ENCODE results near the gene CREB3L1. TPM values are rescaled to one million over a fixed set of nuclear protein-coding genes. Genes with fewer than 3 reads are reported as not detected.

The CREB3L1 gene
- total and polyA plus RNA-seq, 8 donors: 26.3 to 129 (median 49.0) TPM

DNA sequence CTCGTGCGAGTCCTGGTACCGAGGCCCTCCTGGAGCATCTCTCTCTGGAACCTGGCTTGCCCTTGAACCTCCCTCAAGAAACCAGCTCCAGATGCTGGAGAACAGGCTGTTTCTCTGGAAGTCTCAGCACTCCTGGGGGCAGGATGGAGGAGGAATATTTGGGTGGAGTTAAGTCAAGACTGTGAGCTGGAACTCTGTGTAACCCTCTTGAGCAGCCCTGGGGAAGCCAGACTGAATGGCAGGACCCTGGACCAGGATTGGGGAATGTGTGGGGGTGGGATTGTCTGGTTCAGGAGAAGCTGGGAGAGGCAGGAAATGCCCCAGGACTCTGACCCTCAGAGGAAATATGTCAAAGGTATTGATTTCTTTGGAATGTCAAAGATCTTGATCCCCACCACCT lies 7.7 kb downstream of the CREB3L1 start:
- TF ChIP-seq, protein P1, sequence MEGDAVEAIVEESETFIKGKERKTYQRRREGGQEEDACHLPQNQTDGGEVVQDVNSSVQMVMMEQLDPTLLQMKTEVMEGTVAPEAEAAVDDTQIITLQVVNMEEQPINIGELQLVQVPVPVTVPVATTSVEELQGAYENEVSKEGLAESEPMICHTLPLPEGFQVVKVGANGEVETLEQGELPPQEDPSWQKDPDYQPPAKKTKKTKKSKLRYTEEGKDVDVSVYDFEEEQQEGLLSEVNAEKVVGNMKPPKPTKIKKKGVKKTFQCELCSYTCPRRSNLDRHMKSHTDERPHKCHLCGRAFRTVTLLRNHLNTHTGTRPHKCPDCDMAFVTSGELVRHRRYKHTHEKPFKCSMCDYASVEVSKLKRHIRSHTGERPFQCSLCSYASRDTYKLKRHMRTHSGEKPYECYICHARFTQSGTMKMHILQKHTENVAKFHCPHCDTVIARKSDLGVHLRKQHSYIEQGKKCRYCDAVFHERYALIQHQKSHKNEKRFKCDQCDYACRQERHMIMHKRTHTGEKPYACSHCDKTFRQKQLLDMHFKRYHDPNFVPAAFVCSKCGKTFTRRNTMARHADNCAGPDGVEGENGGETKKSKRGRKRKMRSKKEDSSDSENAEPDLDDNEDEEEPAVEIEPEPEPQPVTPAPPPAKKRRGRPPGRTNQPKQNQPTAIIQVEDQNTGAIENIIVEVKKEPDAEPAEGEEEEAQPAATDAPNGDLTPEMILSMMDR (IDR thresholded peaks at IDR 0.05): no peak
- Histone ChIP-seq H3K9me3 (no peaks in the 10 kb centered on the region), H3K4me1 (peaks cover 3 to 17% (median 13%) of the 10 kb centered on the region in 3 donors), H3K27me3 (no peaks in the 10 kb centered on the region), H3K27ac (no peak overlapping the region), H3K4me3 (no peak overlapping the region), H3K36me3 (peaks cover 0 to 20% (median 0%) of the 10 kb centered on the region in 3 donors)
- ATAC-seq (peak in 1 of 4 donors; percentile 10), DNase-seq (peak in 1 of 6 donors; percentile 11), FAIRE-seq (no peak)
- intact Hi-C loops (cut with DNase I): no loop called here
- WGBS, 2 donors: 90 to 94% methylated on average over 3 of the region's 3 CpGs

DNA sequence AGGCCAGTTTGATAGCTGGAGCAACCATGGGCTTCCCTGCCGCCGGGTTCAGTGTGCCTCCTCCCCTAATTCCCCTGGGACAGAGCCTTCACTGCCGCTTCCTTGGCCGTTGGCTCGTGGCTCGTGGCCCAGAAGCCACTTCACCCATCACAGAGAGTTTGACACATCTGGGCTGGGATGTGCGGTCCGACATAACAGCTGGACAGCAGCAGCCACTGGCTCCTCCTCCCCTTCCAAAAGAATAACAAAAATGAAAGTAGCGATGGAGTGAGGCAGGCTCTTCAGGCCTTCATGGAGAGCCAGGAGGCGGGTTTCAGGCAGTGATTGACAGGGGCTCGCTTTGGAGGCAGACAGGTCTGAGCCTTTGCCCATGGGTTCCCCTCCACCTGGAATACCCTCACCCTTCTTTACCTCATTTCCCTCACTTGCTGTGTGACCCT lies 8.2 kb downstream of the CREB3L1 start:
- 78 to 79% methylated on average over 11 of the region's 11 CpGs for WGBS, 2 donors
- H3K36me3 ChIP-seq: peaks cover 0 to 20% (median 0%) of the 10 kb centered on the region in 3 donors
- no peak overlapping the region for H3K27ac ChIP-seq
- H3K4me3 ChIP-seq: no peak overlapping the region
- TF ChIP-seq, protein P1 (IDR thresholded peaks at IDR 0.05): no peak
- no peak for FAIRE-seq
- H3K27me3 ChIP-seq: no peaks in the 10 kb centered on the region
- H3K9me3 ChIP-seq: no peaks in the 10 kb centered on the region
- ATAC-seq: peak in 2 of 4 donors; percentile 8 to 28
- intact Hi-C loops (cut with DNase I): no loop called here
- DNase-seq: peak in 1 of 6 donors; percentile 51
- H3K4me1 ChIP-seq: peaks cover 0 to 14% (median 13%) of the 10 kb centered on the region in 3 donors

DNA sequence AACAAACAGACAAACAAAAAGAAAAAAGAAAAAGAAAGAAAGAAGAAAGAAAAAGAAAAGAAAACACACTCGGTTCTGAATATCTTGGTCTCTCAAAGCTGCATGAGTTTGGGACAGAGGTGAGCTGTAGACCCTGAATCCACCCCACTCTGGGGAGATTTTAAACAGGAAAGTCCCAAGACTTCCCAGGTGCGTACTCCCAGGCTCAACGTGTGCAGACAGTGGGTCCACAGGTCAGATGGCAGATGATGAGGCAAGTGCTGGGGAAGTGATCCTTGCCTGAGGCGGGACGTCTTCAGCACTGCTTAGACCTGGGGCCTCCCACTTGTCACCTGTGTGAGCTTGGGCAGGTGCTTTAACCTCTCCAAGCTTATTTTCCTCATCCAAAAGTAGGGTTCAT lies 9.3 kb downstream of the CREB3L1 start:
- no peak for FAIRE-seq

DNA sequence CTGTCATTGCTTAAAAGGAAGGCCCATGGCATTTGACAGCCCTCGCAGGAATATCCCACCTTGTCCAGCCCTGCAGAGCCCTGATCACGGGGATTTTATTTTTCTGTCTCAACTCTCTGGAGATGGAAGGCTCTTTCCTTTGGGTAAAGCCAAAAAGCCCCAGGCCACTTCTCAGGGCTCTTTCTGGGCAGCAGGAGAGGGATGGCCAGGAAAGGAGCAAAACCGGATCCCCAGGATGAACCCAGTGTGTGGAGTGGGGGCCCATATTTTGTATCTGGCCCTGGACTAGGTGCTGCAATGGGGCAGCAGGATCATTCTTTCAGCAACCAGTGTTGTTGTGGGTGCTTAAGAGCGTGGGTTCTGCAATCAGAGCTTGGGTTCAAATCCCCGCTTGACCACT lies 11.0 kb downstream of the CREB3L1 start:
- ATAC-seq (no peak), FAIRE-seq (no peak), DNase-seq (no peak)
- TF ChIP-seq, protein P1 (IDR thresholded peaks at IDR 0.05): no peak
- Histone ChIP-seq H3K4me1 (peaks cover 0 to 10% (median 8%) of the 10 kb centered on the region in 3 donors), H3K9me3 (no peaks in the 10 kb centered on the region), H3K27ac (no peak overlapping the region), H3K4me3 (no peak overlapping the region), H3K36me3 (peaks cover 0 to 33% (median 0%) of the 10 kb centered on the region in 3 donors), H3K27me3 (no peaks in the 10 kb centered on the region)
- intact Hi-C loops (cut with DNase I): no loop called here
- 94 to 97% methylated on average over 5 of the region's 5 CpGs for whole genome bisulfite sequencing, 2 donors

More for the DNA sequence above, 9.3 kb downstream of the CREB3L1 start:
- TF ChIP-seq, protein P1 (IDR thresholded peaks at IDR 0.05): no peak
- ATAC-seq (no peak), DNase-seq (no peak)
- peaks cover 0 to 10% (median 8%) of the 10 kb centered on the region in 3 donors for H3K4me1 ChIP-seq
- H3K36me3 ChIP-seq: peaks cover 0 to 20% (median 0%) of the 10 kb centered on the region in 3 donors
- intact Hi-C loops (cut with DNase I): no loop called here
- no peak overlapping the region for H3K4me3 ChIP-seq
- 79 to 82% methylated on average over 5 of the region's 5 CpGs for WGBS, 2 donors
- no peaks in the 10 kb centered on the region for H3K9me3 ChIP-seq
- no peak overlapping the region for H3K27ac ChIP-seq
- no peaks in the 10 kb centered on the region for H3K27me3 ChIP-seq

DNA sequence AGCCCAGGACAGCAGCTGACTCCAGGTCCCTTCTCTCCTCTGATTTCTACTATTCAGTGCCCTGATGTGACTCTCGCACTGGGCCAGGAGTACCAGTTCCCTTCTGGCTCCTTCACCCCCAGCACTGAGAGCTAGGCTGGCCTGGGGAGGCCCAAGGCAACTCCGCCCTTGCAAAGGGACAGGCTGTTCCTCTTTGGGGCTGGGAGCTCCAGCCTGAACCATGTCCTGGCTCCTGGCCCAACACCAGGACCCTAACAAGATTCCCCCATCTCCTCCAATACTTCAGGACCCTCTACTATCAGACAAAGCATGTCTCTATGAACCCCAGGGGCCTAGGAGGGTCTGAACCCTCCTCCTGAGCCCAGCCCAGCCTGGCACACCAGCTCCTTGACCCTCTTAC lies 12.5 kb downstream of the CREB3L1 start:
- peaks cover 0 to 10% (median 8%) of the 10 kb centered on the region in 3 donors for H3K4me1 ChIP-seq
- WGBS, 2 donors: 88 to 93% methylated on average over 2 of the region's 2 CpGs
- ATAC-seq: no peak
- TF ChIP-seq, protein P1 (IDR thresholded peaks at IDR 0.05): no peak
- H3K27ac ChIP-seq: no peak overlapping the region
- no peaks in the 10 kb centered on the region for H3K27me3 ChIP-seq
- no peaks in the 10 kb centered on the region for H3K9me3 ChIP-seq
- intact Hi-C loops (cut with DNase I): no loop called here
- FAIRE-seq: no peak
- H3K36me3 ChIP-seq: peaks cover 0 to 27% (median 0%) of the 10 kb centered on the region in 3 donors
- no peak overlapping the region for H3K4me3 ChIP-seq
- DNase-seq: peak in 1 of 6 donors; percentile 36
